Heart left ventricle (tissue), 13 donors: Measurements from ENCODE around the gene ACSS3.

ENCODE experiments used
- CTCF ChIP-seq, 12 donors: fragments of 200-600 bp; sonication (generic) in 4 of 12; IDR thresholded peaks; one replicate each; pipeline versions ENCODE4 v1.5.0 to v1.8.0; 2018 to 2022; ENCODE audit warnings: antibody characterized with exemption in 12 of 12, mild to moderate bottlenecking in 5 of 12
- POLR2A ChIP-seq, 2 donors: fragments of 450-650 bp; IDR thresholded peaks; one replicate each; pipeline ENCODE4 v1.6.1; 2017; ENCODE audit warnings: antibody characterized with exemption in 2 of 2, mild to moderate bottlenecking in 2 of 2, moderate library complexity in 2 of 2
- donor health status: ischemic (EF 13 %, LVEDD 7.1; RV severe dilation, severe dysfunction).
- donor health status: DM: no; HTN: yes; CAD: no.
- donor health status: DM: no; HTN: no; CAD: no.
- donor health status: ischemic (EF 25% LVEDD 6.9; RV normal size, moderate dysfunction).
- donor health status: ischemic (EF 25% LVEDD 5.7; RV mildly dilated, moderate dysfunction).
- donor health status: ischemic (EF 35%, LVEDD 5.7; RV mildly dilated, moderate dysfunction).
- donor health status: nonischemic (EF 11% LVEDD 7.7; RV severe dilation, severe dysfunction).
- donor health status: DM: yes; HTN: yes; CAD: no.
- donor health status: PGD.
- donor health status: ischemic (EF 29% LVEDD 5.4; RV normal size, mild dysfunction).
- donor health status: nonischemic (EF 23%, LVEDD 6.1; RV moderate dilation, normal function).

- TF ChIP-seq CTCF (IDR thresholded peaks at IDR 0.05) (no peak), POLR2A (IDR thresholded peaks at IDR 0.05) (no peak)
These were observed 175.5 kb downstream of the ACSS3 start for GRCh38 chr12:81253360-81253759.
